Left colon (tissue), 2 donors: ENCODE data around the gene SBF1. TPM values are rescaled to one million over a fixed set of nuclear protein-coding genes. Genes with fewer than 3 reads are reported as not detected.
"Not testable (repeated sequence)": the region's sequence is repeated elsewhere in the genome, so short reads cannot be mapped to it uniquely, and the experiment has no call there.

ENCODE experiments used
- ATAC-seq: fragments of 200-7000 bp; cut with Tn5 transposase; one replicate; pipeline ENCODE4 v1.9.1; 2020; ENCODE audit warnings: mild to moderate bottlenecking, moderate library complexity
- DNase-seq, 2 donors: peaks; one replicate each; pipeline ENCODE4 v3.0.0-alpha.2; 2020
- intact Hi-C, 2 donors: fragments of 100-400 bp; cut with DNase I in 1 of 2; cut with micrococcal nuclease in 1 of 2; formaldehyde crosslinking; loops; one replicate each; pipeline versions ENCODE4 v1.11.2 to v1.14.0; 2022; cut with DNase I, micrococcal nuclease
- total RNA-seq, 2 donors: library from RNA; stranded (reverse); fragmentation: NEBNext Ultra II Directional; extraction: Animal tissue kit (Norgen Biotek cat#: 25700); gene quantifications; one replicate each; pipeline ENCODE4 v1.2.1, GENCODE V29; 2021
- donor health status: DM: no; HTN: no; CAD: no.
- donor health status: DM: yes; HTN: yes; CAD: no.

The SBF1 gene
- total RNA-seq, 2 donors from 2014 or later = 69.2 to 80.1 TPM

DNA sequence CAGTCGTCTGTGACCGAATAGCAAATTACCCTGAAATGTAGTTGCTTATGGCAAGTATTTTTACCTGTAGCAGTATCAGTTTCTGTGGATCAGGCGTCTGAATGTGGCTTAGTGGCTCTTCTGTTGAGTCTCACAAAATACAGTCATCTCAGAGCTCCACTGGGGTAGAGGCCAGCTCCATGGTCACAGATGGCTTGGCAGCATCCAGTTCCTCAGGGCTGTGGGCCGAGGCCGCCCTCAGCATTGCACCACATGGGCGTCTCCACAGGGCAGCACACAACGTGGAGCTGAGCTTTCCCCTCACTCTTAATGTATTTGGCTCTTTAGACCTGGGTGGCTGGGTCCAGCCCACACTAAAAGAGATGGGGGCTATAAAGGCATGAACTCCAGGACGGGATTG lies 57.8 kb downstream of the SBF1 start:
- DNase-seq = no peak
- ATAC-seq = no peak
- intact Hi-C loops = no loop called here

DNA sequence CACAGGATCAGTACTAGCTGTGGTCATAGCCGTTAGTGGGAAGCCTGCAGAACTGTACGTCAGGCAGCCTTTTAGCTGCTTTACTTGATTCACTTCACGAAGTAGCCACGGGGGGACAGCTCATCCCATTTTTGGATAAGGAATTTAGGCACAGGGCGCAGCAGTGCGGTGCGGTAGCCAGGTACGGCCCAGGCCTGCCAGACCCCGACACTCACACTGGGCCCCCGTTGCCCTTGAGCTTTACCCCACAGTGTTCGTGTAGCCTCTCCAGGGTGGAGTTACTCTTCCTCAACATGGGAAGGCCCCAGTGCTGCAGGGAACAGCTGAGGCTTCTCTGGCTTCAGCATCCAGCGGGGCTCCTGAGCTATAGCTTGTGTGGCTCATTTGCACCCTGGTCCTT lies 59.4 kb downstream of the SBF1 start:
- no peak for DNase-seq
- intact Hi-C loops = no loop called here

DNA sequence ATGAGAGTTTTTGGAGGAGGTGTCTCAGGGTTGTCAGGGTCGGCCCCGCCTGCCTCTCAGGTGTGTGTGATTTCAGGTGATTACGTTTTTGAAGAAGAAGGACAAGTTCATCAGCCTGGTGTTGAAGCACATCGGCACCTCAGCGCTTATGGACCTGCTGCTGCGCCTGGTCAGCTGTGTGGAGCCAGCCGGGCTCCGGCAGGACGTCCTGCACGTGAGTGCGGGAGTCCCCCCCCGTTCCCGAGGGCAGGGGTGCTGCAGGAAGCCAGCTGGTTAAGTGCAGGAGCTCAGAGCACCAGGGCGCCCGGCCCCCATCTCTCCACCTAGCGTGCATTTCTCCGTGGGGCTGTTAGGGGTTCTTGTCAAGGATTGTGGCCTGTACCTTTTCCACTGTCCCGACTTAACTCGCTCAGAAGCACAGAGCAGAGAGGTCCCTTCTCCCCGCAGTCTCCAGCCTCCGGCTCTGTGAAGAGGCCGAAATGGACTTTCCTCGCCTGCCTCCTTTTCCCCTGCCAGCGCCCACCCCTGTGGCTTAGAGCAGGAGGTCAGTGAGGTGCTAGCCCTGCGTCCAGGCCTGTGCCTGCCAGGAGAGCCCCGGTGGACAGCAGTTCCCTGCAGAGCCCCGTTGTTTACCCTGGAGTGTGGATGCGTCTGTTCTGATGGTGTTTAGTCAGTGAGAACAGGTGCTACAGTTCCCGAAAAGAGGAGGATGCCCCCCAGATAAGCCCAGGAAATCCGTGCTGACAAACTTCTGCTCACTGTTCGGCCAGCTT lies 60.2 kb downstream of the SBF1 start:
- ATAC-seq (no peak), DNase-seq (no peak)
- intact Hi-C loops = no loop called here

More for the DNA sequence above, 59.4 kb downstream of the SBF1 start:
- ATAC-seq = no peak

DNA sequence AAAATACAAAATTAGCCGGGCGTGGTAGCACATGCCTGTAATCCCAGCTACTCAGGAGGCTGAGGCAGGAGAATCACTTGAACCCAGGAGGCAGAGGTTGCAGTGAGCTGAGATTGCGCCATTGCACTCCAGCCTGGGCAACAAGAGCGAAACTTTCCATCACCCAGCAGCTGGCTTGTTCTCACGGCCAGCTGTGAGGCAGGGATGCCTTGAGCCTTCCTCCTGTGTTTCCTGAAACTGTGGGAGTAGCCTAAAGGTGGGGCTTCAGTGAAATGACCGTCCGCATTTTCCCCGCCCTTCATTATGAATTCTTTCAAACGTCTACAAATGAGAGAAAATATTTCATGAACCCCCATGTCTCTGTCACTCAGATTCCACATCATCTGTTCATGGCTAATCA lies 65.9 kb downstream of the SBF1 start:
- intact Hi-C loops, ATAC-seq, DNase-seq: not testable (repeated sequence)

DNA sequence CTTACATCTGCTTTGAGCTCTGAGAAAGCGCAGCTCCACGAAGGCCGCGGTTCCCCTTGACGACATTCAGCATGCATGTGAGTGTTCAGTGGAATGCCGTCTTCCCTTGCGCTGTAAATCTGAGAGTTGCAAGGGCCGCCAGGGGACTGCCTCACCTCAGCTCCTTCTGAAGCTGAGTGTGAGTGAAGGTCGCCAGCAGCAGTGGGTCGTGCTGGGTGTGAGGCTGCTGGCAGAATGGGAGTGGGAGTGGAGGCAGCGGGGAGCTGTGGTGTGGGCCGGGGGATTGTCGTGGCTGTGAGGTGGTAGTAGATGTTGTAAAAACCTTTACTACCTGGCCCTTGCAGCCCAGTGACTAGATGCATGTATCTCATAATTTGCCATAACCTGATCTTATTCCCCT lies 66.5 kb downstream of the SBF1 start:
- DNase-seq (no peak), ATAC-seq (no peak)
- intact Hi-C loops = no loop called here

DNA sequence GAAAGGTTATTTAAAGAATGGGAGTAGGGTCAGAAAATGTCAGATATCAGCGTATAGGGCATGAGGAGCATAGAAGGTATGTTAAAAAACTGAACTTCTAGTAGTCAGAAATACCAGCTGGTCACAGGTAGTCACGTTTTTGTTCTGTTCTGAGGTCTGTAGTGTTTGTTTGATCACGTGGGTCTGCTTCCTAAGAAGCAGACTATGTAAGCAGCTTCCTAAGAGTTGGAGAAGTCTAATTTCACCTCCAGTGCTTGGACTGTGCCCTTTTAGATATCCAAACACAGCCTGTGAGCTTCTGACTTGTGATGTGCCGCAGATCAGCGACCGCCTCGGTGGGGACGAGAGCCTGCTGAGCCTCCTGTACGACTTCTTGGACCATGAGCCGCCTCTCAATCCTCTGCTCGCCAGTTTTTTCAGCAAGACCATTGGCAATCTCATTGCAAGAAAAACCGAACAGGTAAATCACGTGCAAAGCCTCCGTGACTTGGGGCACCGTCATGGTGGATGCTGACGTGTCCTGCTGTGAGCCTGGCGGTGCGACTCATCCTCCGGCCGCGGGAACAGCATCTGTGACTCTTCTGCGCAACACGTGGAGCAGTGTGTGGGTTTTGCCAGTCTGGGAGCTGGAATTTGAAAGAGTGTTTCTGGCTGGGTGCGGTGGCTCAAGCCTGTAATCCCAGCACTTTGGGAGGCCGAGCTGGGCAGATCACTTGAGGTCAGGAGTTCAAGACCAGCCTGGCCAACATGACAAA lies 68.2 kb downstream of the SBF1 start:
- intact Hi-C loops = no loop called here
- ATAC-seq (no peak), DNase-seq (no peak)

DNA sequence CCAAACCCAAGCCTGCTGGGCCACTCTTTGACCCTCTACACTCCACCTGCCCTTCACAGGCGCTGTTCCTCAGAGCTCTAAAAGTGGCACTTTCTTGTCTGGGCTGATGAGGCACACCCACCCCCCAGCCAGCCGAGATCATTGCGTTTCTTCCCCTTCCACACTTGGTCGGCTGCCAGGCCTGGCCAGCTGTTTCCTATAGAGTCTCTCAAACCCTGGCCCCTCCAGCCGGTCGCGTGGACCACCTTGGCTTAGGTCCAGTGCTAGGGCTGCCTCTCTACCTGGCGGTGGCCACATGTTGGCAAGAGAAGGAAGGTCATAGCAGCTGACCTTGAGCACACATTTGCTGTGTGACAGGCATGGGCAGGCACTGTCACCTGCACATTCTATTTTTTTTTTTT lies 71.1 kb downstream of the SBF1 start:
- intact Hi-C loops = no loop called here
- ATAC-seq (peak; percentile 20), DNase-seq (peak; percentile 49 to 62)

DNA sequence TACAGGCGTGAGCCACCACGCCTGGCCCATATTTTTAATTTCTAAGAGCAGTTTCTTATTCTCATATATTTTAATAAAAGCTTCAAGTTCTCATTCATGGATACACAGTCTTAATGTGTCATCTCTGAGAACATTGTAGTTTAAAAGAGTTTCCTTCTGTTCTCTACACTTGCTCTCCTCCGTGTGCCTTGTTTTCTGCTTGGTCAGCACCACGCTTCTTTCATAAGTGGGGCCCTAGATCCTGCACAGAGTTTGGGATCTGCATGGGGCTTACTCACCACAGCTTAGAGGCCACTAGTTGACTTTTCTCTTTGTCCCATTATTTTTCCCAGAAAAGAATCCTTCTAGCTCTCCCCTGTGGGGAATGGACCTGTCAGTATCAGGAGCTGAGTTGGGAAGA lies 72.9 kb downstream of the SBF1 start:
- intact Hi-C loops = no loop called here
- ATAC-seq (no peak), DNase-seq (no peak)

DNA sequence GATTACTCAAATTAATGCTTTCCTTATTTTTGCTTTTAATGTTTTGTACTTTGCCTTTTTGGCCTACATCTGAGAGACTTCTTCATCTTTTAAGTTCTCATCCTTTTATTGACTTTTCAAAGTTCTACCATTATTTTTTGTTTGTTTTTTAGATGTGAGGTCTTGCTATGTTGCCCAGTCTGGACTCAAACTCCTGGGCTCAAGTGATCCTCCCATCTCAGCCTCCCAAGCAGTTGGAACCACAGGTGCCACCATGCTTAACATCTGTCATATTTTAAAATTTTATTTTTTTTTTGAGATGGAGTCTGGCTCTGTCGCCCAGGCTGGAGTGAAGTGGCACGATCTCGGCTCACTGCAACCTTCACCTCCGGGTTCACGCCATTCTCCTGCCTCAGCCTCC lies 73.9 kb downstream of the SBF1 start:
- DNase-seq (no peak), ATAC-seq (no peak)
- intact Hi-C loops = no loop called here

DNA sequence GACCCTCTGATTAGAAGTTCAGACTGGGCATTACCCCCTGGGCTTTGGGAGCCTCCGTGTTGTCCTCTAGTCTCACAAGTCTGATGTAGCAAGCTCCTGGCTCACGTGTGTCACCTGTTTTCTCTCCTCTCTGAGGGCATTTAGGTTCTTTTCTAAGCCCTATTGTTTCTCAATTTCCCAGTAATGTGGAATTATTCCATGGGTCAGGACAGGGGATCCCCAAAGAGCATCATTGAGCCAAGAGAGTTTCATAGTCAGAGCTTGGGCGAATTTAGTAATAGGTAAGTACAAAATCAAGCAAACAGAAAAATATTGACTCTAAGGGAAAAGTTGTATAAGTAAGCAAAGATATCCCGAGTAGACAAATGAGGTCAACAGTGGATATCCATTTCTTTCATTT lies 74.4 kb downstream of the SBF1 start:
- intact Hi-C loops = no loop called here
- no peak for ATAC-seq
- DNase-seq = no peak

DNA sequence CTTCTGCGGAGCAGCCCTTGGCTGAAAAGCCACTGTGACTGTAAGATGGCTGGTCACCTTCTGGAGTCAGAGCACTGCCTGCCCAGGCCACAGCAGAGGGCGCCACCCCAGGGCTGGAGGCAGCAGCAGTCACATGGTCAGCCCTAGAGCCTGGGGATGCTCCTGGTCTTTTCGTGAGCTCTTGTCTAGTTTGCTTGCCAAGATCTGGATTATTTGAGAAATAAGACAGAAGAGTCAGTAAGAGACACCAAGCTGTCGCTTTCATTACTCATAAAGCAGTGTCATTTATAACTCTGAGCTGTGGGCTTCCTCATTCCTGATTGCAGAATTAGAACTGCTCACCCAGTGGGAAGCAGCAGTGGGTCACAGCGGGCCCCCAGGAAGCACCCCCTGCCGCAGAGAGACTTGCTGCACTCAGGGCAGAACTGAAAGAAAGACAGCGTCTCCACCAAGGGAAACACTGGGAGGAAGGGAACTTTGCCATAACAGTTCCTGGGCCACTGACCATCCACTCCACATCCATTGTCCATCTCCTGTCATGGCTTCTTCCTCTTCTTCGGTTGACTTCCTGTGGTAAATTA lies 75.0 kb downstream of the SBF1 start:
- ATAC-seq (peak; percentile 63), DNase-seq (peak in 1 of 2 donors; percentile 53)
- intact Hi-C loops = no loop called here

DNA sequence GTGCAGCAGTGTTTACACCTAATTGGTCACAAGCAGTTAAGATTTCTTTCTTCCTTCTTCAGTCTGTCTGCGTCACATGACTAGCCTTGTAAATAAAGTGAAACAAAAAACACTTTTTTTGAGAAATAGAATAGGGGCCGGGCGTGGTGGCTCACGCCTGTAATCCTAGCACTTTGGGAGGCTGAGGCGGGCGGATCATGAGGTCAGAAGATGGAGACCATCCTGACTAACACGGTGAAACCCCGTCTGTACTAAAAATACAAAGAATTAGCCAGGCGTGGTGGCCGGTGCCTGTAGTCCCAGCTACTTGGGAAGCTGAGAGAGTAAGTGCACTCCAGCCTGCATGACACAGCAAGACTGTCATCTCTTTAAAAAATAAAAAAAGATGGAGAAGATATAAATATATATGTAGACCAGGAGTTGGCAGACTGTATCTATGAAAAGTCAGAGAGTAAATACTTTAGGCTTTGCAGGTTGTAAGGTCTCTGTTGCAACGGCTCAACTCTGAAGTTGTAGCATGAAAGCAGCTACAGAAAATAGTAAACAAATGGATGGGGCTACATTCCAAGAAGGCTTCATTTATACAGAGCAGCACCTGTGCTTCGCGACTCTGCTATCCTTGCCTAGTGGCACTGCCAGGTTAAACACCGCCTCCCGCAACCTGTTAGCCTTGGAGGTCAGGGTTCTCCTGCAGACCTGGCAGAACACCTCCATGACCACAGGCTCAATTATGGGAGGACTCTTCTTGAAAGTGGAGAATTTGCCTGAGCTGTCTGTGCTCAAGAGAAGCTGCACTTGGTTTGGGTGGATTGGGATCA lies 75.8 kb downstream of the SBF1 start:
- ATAC-seq (no peak), DNase-seq (no peak)
- intact Hi-C loops = no loop called here

DNA sequence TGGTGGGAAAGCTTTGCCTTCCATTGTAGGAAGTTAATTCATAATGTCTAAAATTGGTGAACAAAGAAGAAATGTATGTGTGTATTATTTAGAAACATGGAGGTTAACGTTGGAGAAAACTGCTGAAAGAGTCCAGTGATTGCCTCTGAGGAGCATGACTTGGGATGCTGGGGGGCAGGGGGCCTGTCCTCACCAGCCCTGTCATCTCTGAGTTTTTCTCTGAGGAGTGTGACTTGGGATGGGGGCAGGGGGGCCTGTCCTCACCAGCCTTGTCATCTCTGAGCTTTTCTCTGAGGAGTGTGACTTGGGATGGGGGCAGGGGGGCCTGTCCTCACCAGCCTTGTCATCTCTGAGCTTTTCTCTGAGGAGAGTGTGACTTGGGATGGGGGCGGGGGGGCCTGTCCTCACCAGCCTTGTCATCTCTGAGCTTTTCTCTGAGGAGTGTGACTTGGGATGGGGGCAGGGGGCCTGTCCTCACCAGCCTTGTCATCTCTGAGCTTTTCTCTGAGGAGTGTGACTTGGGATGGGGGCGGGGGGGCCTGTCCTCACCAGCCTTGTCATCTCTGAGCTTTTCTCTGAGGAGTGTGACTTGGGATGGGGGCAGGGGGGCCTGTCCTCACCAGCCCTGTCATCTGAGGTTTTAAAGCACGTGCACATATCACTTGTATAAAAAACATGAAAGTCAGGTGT lies 77.3 kb downstream of the SBF1 start:
- intact Hi-C loops, ATAC-seq, DNase-seq: not testable (repeated sequence)

DNA sequence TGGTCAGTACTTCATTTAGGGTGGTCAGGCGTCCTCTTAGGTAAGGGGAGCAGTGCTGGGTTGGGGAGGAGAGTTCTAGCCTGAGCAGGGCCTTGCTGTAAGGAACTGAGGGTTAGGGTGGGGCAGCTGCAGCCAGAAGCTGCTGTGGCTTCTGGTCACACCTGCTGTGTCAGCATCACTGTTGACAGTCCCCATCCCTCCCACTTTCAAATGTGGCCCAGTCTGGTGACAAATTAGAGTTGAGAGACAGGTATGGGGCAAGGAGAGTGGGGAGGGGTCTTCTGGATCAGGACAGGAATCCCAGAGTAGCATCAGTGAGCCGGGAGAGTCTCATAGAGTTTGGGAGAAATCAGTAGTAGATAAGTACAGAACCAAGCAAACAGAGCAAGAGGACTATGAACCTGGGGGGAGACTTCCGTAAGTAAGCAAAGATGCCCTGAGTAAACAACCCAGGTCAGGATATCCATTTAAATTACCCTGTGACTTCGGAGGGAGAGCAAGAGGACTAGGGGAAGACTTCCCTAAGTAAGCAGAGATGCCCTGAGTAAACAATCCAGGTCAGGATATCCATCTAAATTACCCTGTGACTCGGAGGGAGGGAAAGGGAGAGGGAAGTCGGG lies 78.0 kb downstream of the SBF1 start:
- intact Hi-C loops = no loop called here
- ATAC-seq = peak; percentile 77
- DNase-seq = peak; percentile 28 to 37
